Stimulated activated CD8-positive, alpha-beta memory T cell treated with anti-CD3 and anti-CD28 coated beads, Interleukin-15, amount 100 ng/mL, for 4 hours (primary cell): ENCODE data around the gene EML4.
"Not testable (repeated sequence)": the region's sequence is repeated elsewhere in the genome, so short reads cannot be mapped to it uniquely, and the experiment has no call there.

Experiments
- DNase-seq, 2 donors: peaks; one replicate each; pipeline ENCODE4 v3.0.0-alpha.2; 2020; ENCODE audit warnings: low read depth in 2 of 2

The EML4 gene

DNA sequence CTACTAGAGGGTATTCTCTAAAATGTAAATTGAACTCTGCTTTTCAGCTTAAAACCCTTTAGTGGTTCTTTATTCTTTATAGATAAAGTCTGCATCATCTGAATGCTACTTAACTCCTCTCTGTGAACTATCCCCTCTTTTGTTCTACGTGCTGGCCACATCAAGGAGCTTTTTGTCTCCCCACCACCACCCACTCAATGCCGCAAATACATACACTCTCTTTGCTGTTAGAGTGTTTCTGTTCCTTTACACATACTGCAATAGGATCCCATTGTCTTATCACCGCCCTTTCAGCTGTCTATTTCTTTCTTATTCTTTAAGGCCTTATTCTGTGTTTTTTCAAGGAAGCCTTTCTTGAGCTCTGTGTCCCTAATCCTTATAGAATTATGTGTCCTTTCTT, 83.3 kb downstream of the EML4 start:
- peak in 1 of 2 donors; percentile 17 for DNase-seq

- no peak for DNase-seq
These were observed 85.2 kb downstream of the EML4 start for GRCh38 chr2:42254186-42254895.

DNA sequence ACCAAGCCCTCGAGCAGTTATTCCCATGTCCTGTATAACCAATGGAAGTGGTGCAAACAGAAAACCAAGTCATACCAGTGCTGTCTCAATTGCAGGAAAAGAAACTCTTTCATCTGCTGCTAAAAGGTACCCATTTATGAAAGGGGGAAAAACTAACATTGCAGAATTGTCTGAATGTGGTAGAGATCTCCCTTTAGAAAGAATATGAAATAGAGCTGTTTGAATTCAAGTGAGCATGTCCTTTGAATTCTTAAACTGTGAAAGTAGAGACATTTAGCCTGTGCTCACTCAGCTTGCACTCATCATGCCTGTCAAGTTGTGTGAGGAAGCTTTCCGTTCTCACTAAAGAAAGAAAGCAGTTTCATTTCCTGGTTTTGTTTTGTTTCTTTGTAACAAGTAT, 87.4 kb downstream of the EML4 start:
- no peak for DNase-seq

DNA sequence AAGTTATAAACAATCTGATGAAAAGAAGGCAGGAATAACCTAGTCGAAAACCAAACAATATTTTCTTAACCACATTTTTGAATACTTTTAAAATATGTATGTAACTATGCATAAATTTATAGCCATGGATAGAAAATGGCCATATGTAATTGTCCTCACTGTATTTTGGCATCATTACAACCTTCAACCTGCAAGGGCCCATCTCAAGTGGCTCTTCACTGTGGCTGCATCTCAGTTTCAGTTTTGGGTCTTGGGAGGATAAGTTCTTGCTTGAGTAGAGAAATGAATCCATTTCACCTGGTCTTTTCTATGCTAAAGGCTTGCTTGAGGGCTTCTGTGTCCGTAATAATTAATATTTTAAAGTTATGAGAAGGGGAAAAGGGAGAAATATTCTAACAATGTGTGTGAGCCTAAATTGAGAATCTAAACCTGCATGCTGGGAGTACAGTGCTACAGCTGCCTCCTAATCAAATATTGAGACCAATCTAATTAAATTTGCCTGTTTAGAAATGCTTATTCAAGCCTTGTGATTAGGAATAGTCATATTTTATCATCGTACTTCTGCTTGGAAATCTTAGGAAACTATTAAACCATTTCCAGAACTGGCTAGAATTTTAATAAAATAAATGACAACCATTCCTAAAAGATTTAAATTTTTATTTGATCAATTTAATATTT, 92.5 kb downstream of the EML4 start:
- no peak for DNase-seq

GRCh38 chr2:42266236-42266635, 97.1 kb downstream of the EML4 start:
- DNase-seq, result no peak

- no peak for DNase-seq
These were observed 98.4 kb downstream of the EML4 start for GRCh38 chr2:42267530-42267929.

DNA sequence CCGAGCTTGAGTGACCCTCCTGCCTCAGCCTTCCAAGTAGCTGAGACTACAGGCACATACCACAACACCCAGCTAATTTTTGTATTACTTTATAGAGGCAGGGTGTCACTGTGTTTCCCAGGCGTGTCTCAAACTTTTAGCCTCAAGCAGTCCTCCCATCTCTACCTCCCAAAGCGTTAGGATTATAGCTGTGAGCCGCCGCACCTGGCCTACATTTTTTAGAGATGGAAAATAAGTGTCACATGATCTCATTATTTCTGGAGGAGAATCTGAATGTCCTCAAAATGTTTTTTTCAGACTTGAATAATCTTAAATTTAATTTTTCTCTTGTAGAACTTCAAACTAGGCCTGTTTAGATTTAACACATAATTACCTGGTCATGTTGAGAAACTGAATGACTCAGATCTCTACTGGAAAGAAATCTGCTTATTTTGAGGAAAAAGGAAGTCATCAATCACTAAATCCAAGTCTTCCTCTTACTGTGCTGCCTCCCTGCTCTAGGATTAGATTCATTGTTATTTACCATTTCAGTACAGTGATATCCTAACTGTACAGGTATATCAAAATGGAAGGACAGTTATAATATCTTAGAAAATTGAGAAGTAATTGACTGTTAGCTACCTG, 99.5 kb downstream of the EML4 start:
- DNase-seq, result no peak

DNA sequence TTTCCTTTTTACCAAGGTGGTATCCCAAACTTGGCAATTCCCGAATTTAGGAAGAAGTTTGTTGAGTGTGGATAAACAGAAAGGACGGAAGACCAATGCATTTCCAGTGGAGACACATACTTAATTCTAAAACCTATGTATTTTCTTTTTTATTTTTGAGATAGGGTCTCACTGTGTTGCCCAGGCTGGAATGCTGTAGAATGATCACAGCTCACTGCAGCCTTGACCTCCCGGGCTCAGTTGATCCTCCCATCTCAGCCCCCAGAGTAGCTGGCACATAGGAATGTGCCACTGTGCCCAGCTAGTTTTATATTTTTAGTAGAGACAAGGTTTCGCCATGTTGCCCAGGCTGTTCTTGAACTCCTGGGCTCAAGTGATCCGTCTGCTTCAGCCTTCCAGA, 101.6 kb downstream of the EML4 start:
- no peak for DNase-seq

- not testable (repeated sequence) for DNase-seq
These were observed 102.1 kb downstream of the EML4 start for GRCh38 chr2:42271246-42271645.

DNA sequence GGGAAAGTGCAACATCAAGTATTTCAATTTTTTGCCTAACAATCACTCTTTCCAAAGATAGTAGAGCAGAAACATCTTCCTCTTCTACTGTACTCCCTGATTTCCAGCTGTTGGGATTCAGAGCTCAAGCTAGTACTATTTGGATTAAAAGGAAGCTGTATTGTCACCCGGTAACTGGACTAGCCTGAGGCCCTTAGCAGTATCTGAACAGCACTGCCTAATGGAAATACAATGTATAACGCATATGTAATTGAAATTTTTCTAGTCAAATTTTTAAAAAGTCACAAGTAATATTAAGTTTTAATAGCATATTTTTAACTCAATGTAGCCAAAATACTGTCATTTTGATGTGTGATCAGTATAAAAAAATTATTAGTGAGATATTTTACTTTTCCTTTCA, 105.7 kb downstream of the EML4 start:
- no peak for DNase-seq

DNA sequence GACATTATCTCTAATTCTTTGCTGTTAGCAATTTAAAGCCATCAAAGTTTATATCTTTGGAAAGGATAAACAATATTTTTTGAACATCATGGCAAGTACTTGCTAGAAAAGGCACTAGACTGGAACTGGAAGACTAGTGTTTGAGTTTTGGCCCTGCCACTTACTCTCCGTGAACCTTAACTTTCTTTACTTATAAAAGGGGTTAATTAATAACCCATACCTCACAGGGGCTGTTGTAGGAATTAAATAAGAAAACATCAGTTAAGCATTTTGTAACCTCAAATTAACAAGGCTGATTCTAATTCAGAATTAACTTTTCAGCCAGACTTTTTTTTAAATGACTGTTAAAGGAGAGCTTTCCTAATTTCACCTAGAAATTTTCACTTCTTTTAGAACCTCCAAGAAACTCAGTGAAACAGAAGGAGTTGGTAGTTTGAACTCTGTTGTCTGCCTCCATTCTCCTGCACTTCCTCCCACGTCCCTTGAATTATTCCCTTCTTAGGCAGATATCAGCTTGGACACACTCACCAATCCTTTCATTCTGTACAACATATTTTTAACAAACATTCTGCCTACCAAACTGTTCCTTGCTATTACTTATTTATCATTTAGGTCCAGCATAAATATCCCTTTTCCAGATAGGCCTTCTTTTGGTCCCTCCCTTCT, 112.4 kb downstream of the EML4 start:
- DNase-seq, result no peak

DNA sequence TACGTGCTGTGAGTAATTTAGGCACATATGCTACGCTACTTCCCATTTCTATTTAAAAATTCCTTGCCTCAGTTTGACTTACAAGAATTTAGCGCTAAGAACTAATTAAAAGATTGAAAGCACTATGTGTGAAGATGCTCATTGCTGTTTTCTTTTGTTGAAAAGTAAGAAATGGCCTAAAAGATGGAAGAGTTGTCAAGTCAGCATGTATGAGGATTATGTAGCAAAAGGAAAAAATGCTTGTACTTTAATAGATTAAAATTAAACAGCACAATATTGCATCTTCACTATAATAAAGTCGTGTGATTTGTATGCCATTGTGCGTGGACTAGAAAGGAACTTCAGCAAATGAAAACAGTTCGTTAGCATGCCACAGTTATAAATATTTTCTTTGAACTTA, 114.9 kb downstream of the EML4 start:
- no peak for DNase-seq

DNA sequence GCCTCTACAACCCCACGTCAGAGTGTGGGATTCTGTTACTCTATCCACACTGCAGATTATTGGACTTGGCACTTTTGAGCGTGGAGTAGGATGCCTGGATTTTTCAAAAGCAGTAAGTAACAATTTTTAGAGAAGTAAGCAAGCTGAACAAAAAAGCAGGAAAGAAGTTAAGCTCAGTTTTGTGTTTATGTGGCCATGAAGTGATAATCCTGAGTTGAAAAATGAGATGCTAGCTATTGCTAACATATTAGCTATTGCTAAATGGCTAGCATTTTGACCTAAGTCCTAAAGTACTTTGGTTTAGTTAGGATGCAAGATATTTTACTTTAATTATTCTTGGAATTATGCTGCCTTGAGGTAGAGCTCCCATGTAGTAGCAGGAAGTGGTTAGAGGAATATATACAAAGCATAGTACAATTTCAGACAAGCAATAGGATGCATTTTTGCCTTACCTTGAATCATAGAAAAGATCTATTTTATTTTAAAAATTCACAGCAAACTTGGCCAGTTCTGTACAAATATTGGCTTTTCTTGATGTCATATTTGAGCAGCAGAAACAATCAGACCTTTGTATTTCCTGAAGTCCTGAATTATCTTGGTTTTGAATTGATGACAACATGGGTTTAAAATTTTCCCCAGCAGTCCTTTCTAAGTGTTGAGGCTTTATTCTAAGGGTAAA, 117.3 kb downstream of the EML4 start:
- no peak for DNase-seq

GRCh38 chr2:42288811-42289210, 119.7 kb downstream of the EML4 start:
- no peak for DNase-seq

GRCh38 chr2:42289222-42289621, 120.1 kb downstream of the EML4 start:
- no peak for DNase-seq

DNA sequence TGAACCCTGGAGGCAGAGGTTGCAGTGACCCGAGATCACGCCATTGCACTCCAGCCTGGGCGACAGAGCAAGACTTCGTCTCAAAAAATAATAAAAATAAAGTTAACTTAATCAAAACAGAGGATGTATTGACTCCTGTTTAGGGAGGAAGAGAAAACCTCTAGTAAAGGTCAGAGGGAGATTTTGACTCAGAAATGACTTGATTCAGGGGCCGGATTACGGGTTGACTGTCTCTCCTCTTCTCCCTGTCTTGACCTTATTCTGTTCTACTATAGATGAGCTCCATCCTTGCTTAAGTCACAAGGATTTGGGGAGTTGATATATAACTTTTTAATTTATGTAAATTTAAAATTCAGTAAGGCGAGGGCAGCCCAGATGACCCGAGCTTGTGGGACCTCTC, 120.9 kb downstream of the EML4 start:
- DNase-seq, result no peak

DNA sequence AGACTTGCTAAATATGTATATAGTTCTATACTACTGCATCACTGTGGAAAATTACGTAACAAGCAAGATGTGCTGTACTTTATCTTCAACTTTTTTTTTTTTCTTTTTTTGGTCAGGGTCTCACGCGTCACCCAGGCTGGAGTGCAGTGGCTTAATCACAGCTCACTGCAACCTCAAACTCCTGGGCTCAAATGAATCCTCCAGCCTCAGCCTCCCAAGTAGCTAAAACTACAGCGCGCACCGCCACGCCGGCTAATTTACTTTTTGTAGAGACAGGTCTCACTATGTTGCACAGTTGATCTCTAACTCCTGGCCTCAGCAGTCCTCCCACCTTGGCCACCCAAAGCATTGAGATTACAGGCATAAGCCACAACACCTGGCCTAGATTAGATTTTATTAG, 123.9 kb downstream of the EML4 start:
- DNase-seq, result no peak

GRCh38 chr2:42296226-42296625, 127.1 kb downstream of the EML4 start:
- no peak for DNase-seq

GRCh38 chr2:42297322-42297936, 128.3 kb downstream of the EML4 start:
- DNase-seq, result no peak

- no peak for DNase-seq
These were observed 129.0 kb downstream of the EML4 start for GRCh38 chr2:42298132-42298531.

DNA sequence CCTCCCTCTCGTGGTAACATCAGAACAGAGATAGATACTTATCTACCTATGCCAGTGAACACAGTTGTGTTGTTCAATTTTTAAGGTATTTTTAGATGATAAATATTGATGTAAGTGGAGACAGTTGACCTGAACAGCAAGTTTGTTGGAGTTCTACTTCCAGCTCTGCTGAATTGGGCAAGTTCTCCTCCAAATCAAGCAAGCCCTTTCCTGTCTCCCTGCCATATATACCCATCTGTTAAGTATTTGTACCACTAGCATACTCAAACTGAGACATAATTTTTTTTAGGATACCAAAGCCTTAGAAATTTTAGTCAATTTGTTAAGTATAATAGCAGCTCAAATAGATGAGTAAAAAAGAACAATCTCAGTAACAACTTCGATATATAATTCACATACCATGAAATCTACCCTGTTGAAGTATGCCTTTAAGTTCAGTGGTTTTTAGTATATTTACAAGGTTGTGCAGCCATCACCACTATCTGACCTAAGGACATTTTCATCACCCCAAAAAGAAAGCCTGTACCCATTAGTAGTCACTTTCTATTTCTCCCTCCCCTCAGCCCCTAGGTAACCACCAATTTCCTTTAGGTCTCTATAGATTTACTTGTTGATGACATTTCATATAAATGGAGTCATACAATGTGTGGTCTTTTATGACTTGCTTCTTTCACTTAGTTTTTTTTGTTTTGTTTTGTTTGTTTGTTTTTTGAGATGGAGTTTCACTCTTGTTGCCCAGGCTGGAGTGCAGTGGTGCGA, 130.0 kb downstream of the EML4 start:
- no peak for DNase-seq
